Neural cell (in vitro differentiated cells): ENCODE data around the gene MEIS3. TPM values are rescaled to one million over a fixed set of nuclear protein-coding genes. Genes with fewer than 3 reads are reported as not detected.

Experiments
- H2AFZ ChIP-seq: fragments of 200-600, 300-800 bp; sonication (generic), shearing (Covaris generic); 2 replicates; pipeline ENCODE4 v1.6.0; 2014; ENCODE audit warnings: low read depth, mild to moderate bottlenecking, antibody characterized with exemption, low read length, moderate library complexity
- H3F3A ChIP-seq: fragments of 200-600 bp; shearing (Covaris generic); 2 replicates; pipeline ENCODE4 v1.6.1; 2016; ENCODE audit warnings: mild to moderate bottlenecking, moderate library complexity, mixed read lengths, antibody characterized with exemption, low read length; ENCODE audit not compliant: insufficient read depth, poor library complexity, severe bottlenecking
- H3K27ac ChIP-seq: fragments of 200-600, 300-800 bp; sonication (generic), shearing (Covaris generic); 2 replicates; pipeline ENCODE4 v1.5.1; 2014; ENCODE audit warnings: mild to moderate bottlenecking, low read length, moderate library complexity
- H3K27me3 ChIP-seq: fragments of 300-800, 200-600 bp; sonication (generic), shearing (Covaris generic); 2 replicates; pipeline ENCODE4 v1.6.0; 2014; ENCODE audit warnings: mild to moderate bottlenecking, low read depth, low read length, moderate library complexity; ENCODE audit not compliant: insufficient read depth
- H3K36me3 ChIP-seq: fragments of 300-800, 200-600 bp; sonication (generic), shearing (Covaris generic); 2 replicates; pipeline ENCODE4 v1.5.1; 2014; ENCODE audit warnings: mild to moderate bottlenecking, antibody characterized with exemption, low read length, moderate library complexity; ENCODE audit not compliant: insufficient read depth
- H3K4me2 ChIP-seq: fragments of 300-800, 200-600 bp; sonication (generic), shearing (Covaris generic); 2 replicates; pipeline ENCODE4 v1.6.0; 2014; ENCODE audit warnings: mild to moderate bottlenecking, low read length
- H3K4me3 ChIP-seq: fragments of 300-800, 200-600 bp; sonication (generic), shearing (Covaris generic); 2 replicates; pipeline ENCODE4 v1.5.1; 2014; ENCODE audit warnings: mild to moderate bottlenecking, low read length, moderate library complexity
- H3K79me2 ChIP-seq: fragments of 200-600 bp; shearing (Covaris generic); replicated peaks from 2 replicates; pipeline ENCODE4 v1.6.0; 2014; ENCODE audit warnings: mild to moderate bottlenecking, low read length, moderate library complexity; ENCODE audit not compliant: insufficient read depth
- H3K9ac ChIP-seq: fragments of 300-800, 200-600 bp; sonication (generic), shearing (Covaris generic); 2 replicates; pipeline ENCODE4 v1.6.1; 2016; ENCODE audit warnings: mild to moderate bottlenecking, low read length, mixed read lengths
- H3K9me2 ChIP-seq: fragments of 200-600 bp; shearing (Covaris generic); 2 replicates; pipeline ENCODE4 v1.6.1; 2016; ENCODE audit warnings: mild to moderate bottlenecking, low read length, mixed read lengths; ENCODE audit not compliant: insufficient read depth
- H3K9me3 ChIP-seq: fragments of 200-600, 300-800 bp; sonication (generic), shearing (Covaris generic); 2 replicates; pipeline ENCODE4 v1.6.1; 2016; ENCODE audit warnings: mild to moderate bottlenecking, mixed run types, low read length, moderate library complexity, mixed read lengths
- H4K20me1 ChIP-seq: fragments of 200-600 bp; shearing (Covaris generic); 2 replicates; pipeline ENCODE4 v1.6.1; 2016; ENCODE audit warnings: mild to moderate bottlenecking, mixed run types; ENCODE audit not compliant: insufficient read depth
- CTCF ChIP-seq: fragments of 450-650 bp; IDR thresholded peaks from 2 replicates; pipeline ENCODE4 v1.5.1; 2014; ENCODE audit warnings: antibody characterized with exemption, mild to moderate bottlenecking, moderate library complexity; ENCODE audit not compliant: poor library complexity, severe bottlenecking
- EP300 ChIP-seq: fragments of 450-650 bp; conservative IDR thresholded peaks from 2 replicates; pipeline ENCODE4 v1.6.1; 2014; ENCODE audit warnings: antibody characterized with exemption, mild to moderate bottlenecking, moderate library complexity; ENCODE audit not compliant: poor library complexity, severe bottlenecking
- EZH2 ChIP-seq: fragments of 200-600, 300-800 bp; shearing (Covaris generic), sonication (generic); IDR thresholded peaks from 2 replicates; pipeline ENCODE4 v1.6.1; 2014; ENCODE audit warnings: antibody characterized with exemption, low read length, borderline replicate concordance, mild to moderate bottlenecking; ENCODE audit not compliant: insufficient read depth, poor library complexity, severe bottlenecking
- MXI1 ChIP-seq: fragments of 450-650 bp; conservative IDR thresholded peaks from 2 replicates; pipeline ENCODE4 v1.6.1; 2014; ENCODE audit warnings: antibody characterized with exemption, mild to moderate bottlenecking; ENCODE audit not compliant: poor library complexity, severe bottlenecking
- POLR2AphosphoS5 ChIP-seq: IDR thresholded peaks from 2 replicates; pipeline ENCODE4 v1.6.1; 2012
- RAD21 ChIP-seq: fragments of 450-650 bp; conservative IDR thresholded peaks from 2 replicates; pipeline ENCODE4 v1.6.1; 2014; ENCODE audit warnings: antibody characterized with exemption, mild to moderate bottlenecking, moderate library complexity
- REST ChIP-seq: IDR thresholded peaks from 2 replicates; pipeline ENCODE4 v1.6.1; 2012; ENCODE audit warnings: borderline replicate concordance
- SMC3 ChIP-seq: fragments of 450-650 bp; conservative IDR thresholded peaks from 2 replicates; pipeline ENCODE4 v1.6.1; 2014; ENCODE audit warnings: antibody characterized with exemption, mild to moderate bottlenecking, moderate library complexity; ENCODE audit not compliant: poor library complexity
- TAF1 ChIP-seq: IDR thresholded peaks from 2 replicates; pipeline ENCODE4 v1.6.1; 2012; ENCODE audit warnings: low read depth
- polyA plus RNA-seq: library from polyadenylated mRNA; depleted of rRNA; stranded (reverse); fragments of >200 nt; gene quantifications from 2 replicates; pipeline ENCODE4 v1.2.3, GENCODE V29; 2014

Gene MEIS3
- polyA plus RNA-seq, 1 donor from 2014 or later: 379 TPM

- Histone ChIP-seq H3K9me2 (no peaks in the 10 kb centered on the region), H3K27me3 (no peaks in the 10 kb centered on the region), H4K20me1 (no peaks in the 10 kb centered on the region), H3K9ac (no peak overlapping the region), H3K27ac (no peak overlapping the region), H2AFZ (no peak overlapping the region), H3K4me2 (no peak overlapping the region), H3K79me2 (no peaks in the 10 kb centered on the region), H3K4me3 (no peak overlapping the region), H3F3A (no peaks in the 10 kb centered on the region), H3K36me3 (no peaks in the 10 kb centered on the region), H3K9me3 (no peaks in the 10 kb centered on the region)
- TF ChIP-seq RAD21 (no peak), POLR2AphosphoS5 (no peak), EZH2 (no peak), MXI1 (no peak), TAF1 (no peak)
These were observed 39.9 kb downstream of the MEIS3 start for GRCh38 chr19:47379381-47379938.

- no peaks in the 10 kb centered on the region for H3F3A ChIP-seq
- no peak overlapping the region for H2AFZ ChIP-seq
- H4K20me1 ChIP-seq: no peaks in the 10 kb centered on the region
- H3K27me3 ChIP-seq: no peaks in the 10 kb centered on the region
- H3K4me2 ChIP-seq: no peak overlapping the region
- no peaks in the 10 kb centered on the region for H3K36me3 ChIP-seq
- no peak overlapping the region for H3K27ac ChIP-seq
- H3K9me2 ChIP-seq: no peaks in the 10 kb centered on the region
- no peaks in the 10 kb centered on the region for H3K9me3 ChIP-seq
- H3K4me3 ChIP-seq: no peak overlapping the region
- no peaks in the 10 kb centered on the region for H3K79me2 ChIP-seq
- H3K9ac ChIP-seq: no peak overlapping the region
- TF ChIP-seq POLR2AphosphoS5 (no peak), CTCF (no peak), TAF1 (no peak), REST (no peak), EZH2 (no peak), MXI1 (no peak), RAD21 (no peak), EP300 (no peak), SMC3 (no peak)
These were observed 41.1 kb downstream of the MEIS3 start for GRCh38 chr19:47378246-47378645.
